Vagina (tissue), 2 donors: ENCODE data around the gene GLB1L3.

Source experiments
- POLR2A ChIP-seq, 2 donors: fragments of 450-650 bp; IDR thresholded peaks; one replicate each; pipeline ENCODE4 v1.6.1; 2017; ENCODE audit warnings: antibody characterized with exemption in 2 of 2, mild to moderate bottlenecking in 2 of 2, moderate library complexity in 2 of 2
- POLR2AphosphoS5 ChIP-seq, 2 donors: sonication (generic); formaldehyde crosslinking; IDR thresholded peaks; one replicate each; pipeline ENCODE4 v1.9.0; 2017; ENCODE audit warnings: antibody characterized with exemption in 2 of 2, mild to moderate bottlenecking in 2 of 2, low read depth in 1 of 2; ENCODE audit not compliant: insufficient read depth in 1 of 2
- TF ChIP-seq, protein P1 (sequence below), 3 experiments: fragments of 450-650 bp in 2 of 3; fragments of 200-600 bp in 1 of 3; sonication (generic) in 1 of 3; IDR thresholded peaks; one replicate each; pipeline ENCODE4 v1.5.1; 2017 to 2019; ENCODE audit warnings: antibody characterized with exemption in 3 of 3, mild to moderate bottlenecking in 2 of 3, moderate library complexity in 2 of 3

DNA sequence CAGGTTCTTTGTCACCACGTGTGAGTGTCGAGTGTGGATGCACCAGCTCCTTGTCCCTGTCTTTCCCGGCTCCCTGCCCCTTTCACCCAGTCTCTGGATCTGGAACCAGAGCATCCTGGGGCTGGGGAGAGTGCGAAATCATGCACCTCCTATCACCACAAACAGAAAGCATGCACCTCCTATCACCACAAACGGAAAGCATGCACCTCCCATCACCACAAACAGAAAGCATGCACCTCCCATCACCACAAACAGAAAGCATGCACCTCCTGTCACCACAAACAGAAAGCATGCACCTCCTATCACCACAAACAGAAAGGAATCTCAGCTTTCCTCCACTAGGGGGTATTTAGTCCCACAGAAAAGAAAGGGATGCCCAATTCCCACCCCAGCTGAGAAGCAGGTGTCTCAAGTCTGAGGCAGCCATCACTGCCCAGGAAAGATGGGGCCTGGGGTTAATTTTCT lies 5.9 kb upstream of the GLB1L3 start:
- no peak for TF ChIP-seq POLR2A (IDR thresholded peaks at IDR 0.05)
- TF ChIP-seq, protein P1, sequence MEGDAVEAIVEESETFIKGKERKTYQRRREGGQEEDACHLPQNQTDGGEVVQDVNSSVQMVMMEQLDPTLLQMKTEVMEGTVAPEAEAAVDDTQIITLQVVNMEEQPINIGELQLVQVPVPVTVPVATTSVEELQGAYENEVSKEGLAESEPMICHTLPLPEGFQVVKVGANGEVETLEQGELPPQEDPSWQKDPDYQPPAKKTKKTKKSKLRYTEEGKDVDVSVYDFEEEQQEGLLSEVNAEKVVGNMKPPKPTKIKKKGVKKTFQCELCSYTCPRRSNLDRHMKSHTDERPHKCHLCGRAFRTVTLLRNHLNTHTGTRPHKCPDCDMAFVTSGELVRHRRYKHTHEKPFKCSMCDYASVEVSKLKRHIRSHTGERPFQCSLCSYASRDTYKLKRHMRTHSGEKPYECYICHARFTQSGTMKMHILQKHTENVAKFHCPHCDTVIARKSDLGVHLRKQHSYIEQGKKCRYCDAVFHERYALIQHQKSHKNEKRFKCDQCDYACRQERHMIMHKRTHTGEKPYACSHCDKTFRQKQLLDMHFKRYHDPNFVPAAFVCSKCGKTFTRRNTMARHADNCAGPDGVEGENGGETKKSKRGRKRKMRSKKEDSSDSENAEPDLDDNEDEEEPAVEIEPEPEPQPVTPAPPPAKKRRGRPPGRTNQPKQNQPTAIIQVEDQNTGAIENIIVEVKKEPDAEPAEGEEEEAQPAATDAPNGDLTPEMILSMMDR (IDR thresholded peaks at IDR 0.05), result no peak
- no peak for TF ChIP-seq POLR2AphosphoS5 (IDR thresholded peaks at IDR 0.05; ENCODE audit: insufficient read depth in 1 of 2, low read depth in 1 of 2)
